NCI-H2227 (cell line): ENCODE results near the gene DNAH5.

Source experiments
- DNase-seq: peaks from one replicate; lab custom pipeline; 2025; ENCODE audit not compliant: unreplicated experiment; lab: John Stamatoyannopoulos, UW

Gene DNAH5

GRCh38 chr5:13643734-13644133 lies 300.8 kb downstream of the DNAH5 start:
- no peak for DNase-seq

- no peak for DNase-seq
Measured at GRCh38 chr5:13643196-13643595, 301.3 kb downstream of the DNAH5 start.
